NCI-H1048 (cell line): Measurements from ENCODE around the gene SBF2.
"Not testable (repeated sequence)": the region's sequence is repeated elsewhere in the genome, so short reads cannot be mapped to it uniquely, and the experiment has no call there.

ENCODE experiments used
- DNase-seq: peaks from one replicate; lab custom pipeline; 2025; lab: John Stamatoyannopoulos, UW

SBF2 gene

GRCh38 chr11:9745411-9746211 lies 548.4 kb downstream of the SBF2 start:
- DNase-seq, result no peak

GRCh38 chr11:9743512-9743911 lies 550.5 kb downstream of the SBF2 start:
- DNase-seq, result not testable (repeated sequence)

GRCh38 chr11:9741260-9741659 lies 552.8 kb downstream of the SBF2 start:
- no peak for DNase-seq

GRCh38 chr11:9740202-9740883 lies 553.7 kb downstream of the SBF2 start:
- DNase-seq, result no peak

GRCh38 chr11:9739123-9739900 lies 554.7 kb downstream of the SBF2 start:
- DNase-seq, result no peak

GRCh38 chr11:9738707-9739106 lies 555.3 kb downstream of the SBF2 start:
- DNase-seq, result no peak

GRCh38 chr11:9738116-9738515 lies 555.9 kb downstream of the SBF2 start:
- DNase-seq, result no peak

GRCh38 chr11:9736365-9736764 lies 557.7 kb downstream of the SBF2 start:
- no peak for DNase-seq

- DNase-seq, result no peak
Measured at GRCh38 chr11:9735919-9736318, 558.1 kb downstream of the SBF2 start.

- DNase-seq, result no peak
Measured at GRCh38 chr11:9735236-9735635, 558.8 kb downstream of the SBF2 start.

GRCh38 chr11:9733212-9733611 lies 560.8 kb downstream of the SBF2 start:
- DNase-seq, result no peak

- no peak for DNase-seq
Measured at GRCh38 chr11:9732453-9732852, 561.6 kb downstream of the SBF2 start.

- DNase-seq, result no peak
Measured at GRCh38 chr11:9731256-9731655, 562.8 kb downstream of the SBF2 start.
